NCI-H146 treated with DMSO at 0.1 percent for 48 hours (cell line): ENCODE measurements around the gene GCNT1.
A peak's percentile ranks its signal among the peaks of the same experiment; 100 is the strongest.
"Not testable (repeated sequence)": the region's sequence is repeated elsewhere in the genome, so short reads cannot be mapped to it uniquely, and the experiment has no call there.

Experiments
- DNase-seq: peaks from one replicate; lab custom pipeline; 2025; ENCODE audit not compliant: unreplicated experiment; lab: John Stamatoyannopoulos, UW

Gene GCNT1

DNA sequence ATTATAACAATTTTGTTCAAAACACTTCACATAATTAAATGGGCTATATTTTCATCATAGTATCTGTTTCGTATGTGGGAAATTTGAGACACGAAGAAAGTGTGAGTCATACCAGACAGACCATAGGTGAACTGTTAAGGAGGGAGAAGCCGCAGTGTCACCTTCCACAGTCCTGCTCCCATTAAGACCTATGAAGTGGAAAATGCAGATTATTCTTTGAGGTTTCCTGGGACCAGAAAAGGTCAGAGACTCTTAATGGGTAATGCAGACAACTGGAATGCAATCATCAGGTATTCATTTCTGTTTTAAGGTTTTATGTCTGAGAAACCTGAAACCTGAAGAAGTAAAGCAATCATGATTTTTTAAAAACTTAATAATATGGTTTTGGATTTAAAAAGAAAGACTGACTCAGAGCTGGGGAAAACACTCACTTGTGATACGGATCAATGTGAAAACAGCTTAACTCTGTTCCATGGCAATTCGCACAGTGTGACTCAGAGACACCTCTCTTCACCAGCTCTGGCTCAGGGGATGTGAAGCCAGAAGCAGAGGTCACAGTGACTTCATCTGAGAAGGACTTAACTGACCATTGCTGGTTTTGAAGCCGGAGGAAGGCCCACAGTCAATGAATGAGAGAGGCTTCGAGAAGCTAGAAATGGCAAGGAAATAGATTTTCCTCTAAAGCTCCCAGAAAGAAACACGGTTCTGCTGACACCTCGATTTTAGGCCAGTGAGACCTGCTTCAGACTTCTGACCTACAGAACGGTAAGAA, 17.2 kb upstream of the GCNT1 start:
- no peak for DNase-seq

DNA sequence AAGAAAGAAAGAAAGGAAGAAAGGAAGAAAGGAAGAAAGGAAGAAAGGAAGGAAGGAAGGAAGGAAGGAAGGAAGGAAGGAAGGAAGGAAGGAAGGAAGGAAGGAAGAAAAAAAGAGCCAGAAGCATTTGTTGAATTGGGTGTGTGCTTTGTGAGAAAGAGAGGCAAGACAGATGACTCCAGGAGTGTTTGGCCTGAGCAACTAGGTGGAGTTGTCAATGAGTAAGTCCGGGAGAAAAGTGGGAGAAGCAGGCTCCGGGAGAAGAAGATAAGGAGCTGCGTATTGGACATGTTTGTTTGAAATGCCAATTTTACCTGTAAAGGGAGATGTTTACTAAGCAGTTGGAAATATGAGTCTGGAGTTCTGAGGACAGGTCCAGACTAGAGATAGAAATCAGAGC, 15.1 kb upstream of the GCNT1 start:
- no peak for DNase-seq

DNA sequence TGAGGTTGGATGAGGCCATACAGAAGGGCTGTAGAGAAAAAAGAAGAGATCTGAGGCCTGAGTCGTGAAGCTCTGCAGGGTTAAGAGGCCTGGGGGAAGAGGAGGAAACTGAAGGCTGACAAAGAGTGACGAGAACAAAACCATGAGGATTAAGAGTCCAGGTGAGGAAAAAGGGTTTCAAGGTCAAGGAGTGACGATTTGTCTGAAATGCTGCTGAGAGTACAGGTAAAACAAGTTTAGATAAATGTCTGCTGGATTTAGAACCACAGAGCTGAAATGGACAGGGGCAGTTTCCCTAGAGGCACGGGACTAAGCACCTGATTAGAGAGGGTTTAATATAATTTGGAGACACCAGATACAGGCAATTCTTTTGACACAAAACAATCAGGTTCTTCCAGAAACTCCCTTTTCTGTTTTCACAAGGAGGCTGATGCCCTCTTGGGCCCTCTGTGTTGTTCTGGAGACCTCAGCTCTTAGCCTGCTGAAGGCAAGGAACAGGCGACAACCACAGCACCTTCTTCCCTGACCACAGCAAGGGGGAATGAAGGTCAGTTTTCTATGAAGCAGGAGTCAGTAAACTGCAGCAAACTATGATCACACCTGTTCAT, 14.6 kb upstream of the GCNT1 start:
- no peak for DNase-seq

DNA sequence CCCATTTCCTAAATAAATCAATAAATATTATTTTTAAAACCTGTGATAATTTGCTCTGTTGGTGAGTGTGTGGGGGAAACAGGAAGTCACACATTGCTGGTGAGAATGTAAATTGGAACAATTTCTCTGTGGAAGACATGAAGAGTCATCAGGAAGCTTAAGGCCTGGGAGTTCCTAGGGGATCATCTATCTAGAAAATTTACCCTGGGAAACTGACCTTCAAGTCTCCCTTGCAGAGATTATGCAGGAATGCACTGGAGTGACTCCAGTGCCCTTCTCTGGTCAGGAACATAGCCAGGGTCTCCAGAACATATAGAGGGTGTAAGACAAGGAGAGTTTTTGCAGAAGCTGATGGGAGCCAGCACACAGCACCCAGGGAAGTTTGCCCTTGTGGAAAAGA, 13.0 kb upstream of the GCNT1 start:
- DNase-seq, result no peak

DNA sequence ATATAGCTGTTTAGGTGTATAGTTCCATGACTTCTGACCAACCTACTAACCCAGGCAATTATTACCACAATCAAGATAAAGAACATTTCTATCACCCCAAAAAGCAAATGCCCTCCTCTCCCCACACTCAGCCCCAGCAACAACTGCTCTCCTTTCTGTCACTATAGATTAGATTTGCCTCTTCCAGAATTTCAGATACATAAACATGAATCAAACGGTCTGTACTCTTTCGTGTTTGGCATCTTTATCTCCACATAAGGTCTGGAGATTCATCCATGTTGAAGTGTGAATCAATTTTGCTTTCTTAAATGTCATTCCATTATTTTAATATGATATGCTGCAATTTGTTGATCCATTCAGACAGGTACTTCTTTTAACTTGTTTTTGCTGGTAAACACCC, 10.5 kb upstream of the GCNT1 start:
- DNase-seq, result no peak

DNA sequence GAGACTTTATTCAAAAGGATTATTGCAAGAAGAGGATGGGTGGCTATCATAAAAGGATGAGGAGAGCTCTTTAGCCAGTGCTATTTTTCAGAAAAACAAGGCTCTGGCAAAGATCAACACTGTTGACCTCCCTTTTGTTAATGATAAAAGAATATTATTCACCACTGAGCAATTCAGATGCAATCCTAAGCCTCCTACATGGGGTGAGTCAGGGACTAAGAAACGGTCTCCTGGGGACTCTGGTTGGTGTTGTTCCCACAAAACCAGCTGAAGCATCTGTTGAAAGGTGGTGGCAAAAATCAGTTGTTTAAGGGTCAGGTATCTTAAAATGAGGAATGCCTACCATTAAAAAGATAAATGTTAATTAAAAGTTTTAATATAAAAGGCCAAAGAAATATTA, 7.7 kb upstream of the GCNT1 start:
- DNase-seq, result no peak

DNA sequence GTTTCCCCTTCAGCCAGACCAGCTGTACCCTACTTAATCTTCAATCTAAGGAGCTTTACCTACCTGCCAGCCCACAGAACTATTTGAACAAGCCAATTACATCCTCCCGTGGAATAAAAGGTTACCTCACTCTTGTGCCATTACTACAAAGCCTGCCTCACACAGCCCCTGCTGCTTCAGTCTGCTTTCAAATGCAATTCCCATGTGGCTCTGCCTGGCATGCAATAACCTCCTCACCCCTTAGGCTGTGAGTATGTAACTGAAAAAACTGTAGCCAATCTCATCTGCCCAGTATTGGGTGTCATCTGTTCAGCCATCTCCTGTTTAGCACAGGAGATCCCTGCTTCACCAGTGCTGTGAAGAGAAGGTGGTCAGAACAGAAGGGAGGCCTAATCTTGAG, 6.1 kb upstream of the GCNT1 start:
- peak; percentile 6 for DNase-seq

DNA sequence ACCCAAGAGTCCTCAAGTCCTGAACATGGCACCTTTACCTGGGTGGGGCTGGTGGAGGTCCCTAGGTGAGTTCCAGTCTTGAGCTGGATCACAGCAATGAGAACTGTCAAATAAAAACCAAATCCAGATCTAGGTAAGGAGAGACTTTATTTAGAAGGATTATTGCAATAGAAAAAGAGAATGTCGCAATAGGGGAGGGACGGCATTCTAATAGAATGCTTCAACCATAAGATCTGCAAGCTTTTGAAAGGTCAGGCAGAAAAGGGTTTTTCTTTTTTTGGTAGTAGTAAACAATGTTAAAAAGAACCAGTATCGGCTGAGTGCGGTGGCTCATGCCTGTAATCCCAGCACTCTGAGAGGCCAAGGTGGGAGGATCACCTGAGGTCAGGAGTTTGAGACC, 5.2 kb upstream of the GCNT1 start:
- DNase-seq, result no peak

DNA sequence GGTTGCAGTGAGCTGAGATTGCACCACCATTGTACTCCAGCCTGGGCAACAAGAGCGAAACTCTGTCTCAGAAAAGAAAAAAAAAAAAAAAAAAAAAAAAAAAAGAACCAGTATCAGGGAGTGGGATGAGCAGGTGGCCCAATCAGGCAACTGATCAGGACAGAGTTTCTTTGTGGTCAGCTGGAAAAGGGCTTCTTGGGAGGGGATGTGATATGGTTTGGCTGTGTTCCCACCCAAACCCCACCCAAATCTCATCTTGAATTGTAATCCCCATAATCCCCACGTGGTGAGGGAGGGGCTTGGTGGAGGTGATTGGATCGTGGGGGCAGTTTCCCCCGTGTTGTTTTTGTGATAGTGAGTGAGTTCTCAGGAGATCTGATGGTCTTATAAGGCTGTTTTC, 4.7 kb upstream of the GCNT1 start:
- DNase-seq, result no peak

DNA sequence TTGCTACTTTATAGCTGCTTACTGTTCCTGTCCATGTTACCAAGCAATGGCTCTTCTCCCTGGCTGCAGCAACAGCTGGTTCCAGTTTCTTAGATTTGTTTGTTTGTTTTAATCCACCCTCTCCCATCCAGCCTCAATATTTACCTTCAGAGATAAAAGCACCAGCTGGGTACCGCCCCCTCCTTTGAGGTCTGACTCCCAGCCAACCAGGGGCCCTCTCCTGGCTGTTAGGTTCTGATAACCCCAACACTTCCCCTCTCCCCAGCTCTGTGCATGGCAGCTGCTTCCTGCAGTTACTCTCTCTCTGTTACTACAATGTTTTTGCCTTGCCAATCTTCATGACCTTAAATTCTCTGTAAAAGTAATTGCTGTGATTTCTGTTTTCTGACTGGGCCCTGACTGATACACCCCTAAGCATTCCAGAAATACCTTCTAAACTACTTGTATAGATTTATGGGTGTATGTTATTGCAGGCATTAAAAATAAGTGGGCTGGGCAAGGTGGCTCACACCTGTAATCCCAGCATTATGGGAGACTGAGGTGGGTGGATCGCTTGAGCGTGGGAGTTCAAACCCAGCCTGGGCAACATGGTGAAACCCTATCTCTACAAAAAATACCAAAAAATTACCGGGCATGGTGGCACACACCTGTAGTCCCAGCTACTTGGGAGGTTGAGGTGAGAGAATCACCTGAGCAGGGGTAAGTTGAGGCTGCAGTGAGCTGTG, 2.6 kb upstream of the GCNT1 start:
- peak; percentile 83 for DNase-seq

DNA sequence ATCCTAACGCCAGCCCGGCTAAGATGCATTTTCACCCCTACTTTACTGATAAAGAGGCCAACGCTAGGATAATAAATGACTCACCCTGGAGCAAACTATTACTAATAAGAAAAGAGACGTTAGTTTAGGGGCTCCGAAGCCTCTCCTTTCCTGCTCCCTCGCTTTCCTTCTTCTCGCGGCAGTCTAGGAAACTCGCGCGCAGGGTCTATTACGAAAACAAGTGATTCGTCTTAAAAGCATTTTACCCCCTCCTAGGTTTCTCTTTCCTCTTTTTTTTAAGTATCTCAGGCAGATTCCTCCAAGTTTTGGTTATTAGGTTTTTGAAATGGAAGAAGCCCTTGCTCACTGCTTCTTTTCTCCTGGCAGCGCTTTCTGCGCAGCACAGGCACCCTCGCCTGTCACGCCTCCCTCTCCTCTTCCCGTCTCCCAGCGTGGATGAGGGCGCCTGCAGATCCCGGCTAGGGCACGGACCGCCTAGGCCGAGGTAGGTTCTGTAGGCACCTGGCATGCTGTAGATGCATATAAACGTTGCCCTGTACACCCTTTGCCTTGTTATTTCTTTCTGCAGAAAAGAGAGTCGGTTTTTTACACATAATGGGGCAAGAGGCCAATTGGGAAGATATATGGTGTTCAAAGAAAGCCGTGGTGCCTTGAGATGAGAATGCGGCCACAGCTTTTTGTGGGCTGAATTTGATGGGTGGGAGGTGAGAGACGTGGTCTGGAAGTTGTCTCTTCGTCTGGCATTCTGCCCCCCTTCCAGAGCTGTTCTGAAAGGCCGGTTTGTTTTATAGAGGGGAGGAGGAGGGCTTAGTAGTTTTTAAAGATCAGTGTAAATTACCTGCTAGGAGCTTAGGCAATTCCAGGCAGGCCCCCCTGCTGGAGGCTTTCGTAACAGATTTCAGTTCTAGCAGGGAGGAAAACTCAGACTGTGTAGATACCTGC, 983 bp downstream of the GCNT1 start:
- peak; percentile 17 for DNase-seq

DNA sequence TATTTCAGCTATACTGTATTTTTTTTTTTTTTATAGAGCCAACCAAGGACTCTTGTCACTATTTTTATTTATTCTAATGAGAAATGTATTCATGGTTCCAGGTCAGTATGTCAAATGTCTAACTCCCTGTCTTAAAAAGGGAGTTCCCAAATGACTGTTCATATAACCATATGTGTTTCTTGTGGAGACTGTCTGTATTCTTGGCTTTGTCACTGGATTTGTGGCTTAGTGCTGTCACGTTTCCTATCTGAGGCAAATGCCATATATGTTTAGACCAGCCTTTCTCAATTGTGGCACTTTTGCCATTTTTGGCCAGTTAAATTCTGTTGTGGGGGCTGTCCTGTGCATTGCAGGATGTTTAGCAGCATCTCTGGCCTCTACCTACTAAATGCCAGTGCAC, 3.1 kb downstream of the GCNT1 start:
- no peak for DNase-seq

DNA sequence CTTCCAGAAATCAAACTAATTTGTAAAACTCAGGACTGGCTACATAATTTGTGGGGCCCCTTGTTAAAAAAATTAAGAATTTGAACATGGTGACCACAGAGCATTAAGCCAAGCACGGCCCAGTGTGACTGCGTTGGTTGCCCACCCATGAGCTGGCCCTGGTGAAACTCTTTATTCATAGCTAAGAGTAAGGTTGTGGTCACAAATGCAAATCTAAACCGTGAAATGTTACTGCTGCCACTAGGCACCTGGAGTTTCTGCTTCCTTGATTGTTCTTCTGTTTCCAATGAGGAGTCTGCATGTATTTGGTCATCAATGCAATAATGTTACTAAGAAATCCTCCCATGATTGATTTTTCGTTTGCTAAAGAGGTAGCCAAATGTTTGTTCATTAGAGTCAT, 4.2 kb downstream of the GCNT1 start:
- no peak for DNase-seq

DNA sequence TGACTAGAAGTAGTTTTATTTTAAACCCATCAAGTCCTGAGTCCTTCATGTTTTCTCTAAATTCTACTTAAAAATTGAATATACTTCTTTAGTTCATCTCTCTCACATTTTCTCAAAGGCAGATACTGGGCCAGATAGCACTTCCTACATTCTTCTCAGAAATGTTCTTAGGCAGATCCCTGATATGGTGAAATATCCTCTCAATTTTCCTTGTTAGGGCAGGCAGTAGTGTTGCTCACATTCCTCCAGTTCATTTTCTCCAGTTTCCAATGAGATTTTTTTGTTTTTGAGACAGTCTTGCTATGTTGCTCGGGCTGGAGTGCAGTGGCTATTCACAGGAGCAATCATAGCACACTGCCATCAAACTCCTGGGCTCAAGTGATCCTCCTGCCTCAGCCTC, 5.7 kb downstream of the GCNT1 start:
- DNase-seq, result no peak

DNA sequence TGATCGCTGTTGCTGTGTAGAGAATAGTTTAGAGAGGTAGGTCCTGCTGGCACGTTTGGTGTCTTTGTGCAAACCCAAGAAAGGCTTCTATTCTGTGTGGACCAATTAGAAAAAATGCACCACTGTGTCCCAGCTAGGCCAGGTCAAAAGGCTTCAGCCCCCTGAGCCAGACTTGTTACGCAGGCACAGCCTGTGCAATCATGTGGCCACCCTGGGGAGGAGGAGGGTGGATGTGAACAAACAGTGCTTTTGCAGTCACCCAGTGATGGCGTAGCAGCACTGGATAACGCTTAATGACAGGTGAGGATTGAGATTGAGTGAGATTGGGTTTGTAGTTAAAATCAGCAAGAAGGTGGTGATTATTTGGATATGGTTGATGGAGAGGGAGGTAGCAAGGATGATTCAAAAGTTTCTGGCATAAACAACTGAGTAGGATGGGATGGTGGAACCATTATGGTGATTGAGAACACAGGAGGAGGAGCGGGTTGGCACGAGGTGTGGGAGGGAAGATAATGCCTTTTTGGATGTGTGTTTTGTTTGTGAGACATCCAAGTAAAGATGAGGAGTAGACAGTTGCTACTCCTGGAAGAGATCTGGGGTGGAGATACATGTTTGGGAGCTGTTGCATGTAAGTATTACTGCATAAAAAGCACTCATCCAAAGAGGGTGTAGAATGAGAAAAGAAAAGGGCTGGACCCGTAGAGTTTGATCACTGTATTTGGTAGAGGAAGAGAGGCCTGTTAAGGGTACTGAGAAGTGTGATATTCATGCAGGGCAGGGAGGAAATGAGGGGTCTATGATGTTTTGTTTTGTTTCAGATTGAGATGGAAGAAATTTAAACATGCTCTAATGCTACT, 6.7 kb downstream of the GCNT1 start:
- no peak for DNase-seq

DNA sequence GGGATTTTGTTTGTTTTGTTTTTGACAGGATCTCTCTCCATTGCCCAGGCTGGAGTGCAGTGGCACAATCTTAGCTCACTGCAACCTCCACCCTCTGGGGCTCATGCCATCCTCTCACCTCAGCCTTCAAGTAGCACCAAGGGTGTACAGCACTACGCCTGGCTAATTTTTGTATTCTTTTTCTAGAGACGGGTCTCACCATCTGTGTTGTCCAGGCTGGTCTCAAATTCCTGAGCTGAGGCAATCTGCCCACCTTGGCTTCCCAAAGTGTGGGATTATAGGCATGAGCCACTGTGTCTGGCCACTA, 7.3 kb downstream of the GCNT1 start:
- DNase-seq, result no peak

DNA sequence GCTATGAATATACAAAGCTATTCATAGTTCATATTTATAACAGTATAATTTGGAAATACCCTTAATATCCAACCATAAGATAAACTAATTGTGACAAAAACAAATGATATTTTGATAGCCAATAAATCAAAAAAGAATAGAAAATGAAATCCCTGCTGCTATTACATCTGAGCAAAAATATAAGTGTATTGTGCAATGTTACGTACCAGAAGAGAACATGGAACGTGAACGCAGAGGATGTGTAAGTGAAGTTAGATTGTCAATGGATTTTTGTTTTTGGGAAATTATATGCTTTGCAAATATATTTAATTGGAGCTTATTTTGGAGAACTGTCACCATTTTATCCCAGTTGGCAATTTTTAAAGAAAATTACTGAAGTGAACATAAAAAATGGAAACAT, 15.4 kb downstream of the GCNT1 start:
- no peak for DNase-seq

DNA sequence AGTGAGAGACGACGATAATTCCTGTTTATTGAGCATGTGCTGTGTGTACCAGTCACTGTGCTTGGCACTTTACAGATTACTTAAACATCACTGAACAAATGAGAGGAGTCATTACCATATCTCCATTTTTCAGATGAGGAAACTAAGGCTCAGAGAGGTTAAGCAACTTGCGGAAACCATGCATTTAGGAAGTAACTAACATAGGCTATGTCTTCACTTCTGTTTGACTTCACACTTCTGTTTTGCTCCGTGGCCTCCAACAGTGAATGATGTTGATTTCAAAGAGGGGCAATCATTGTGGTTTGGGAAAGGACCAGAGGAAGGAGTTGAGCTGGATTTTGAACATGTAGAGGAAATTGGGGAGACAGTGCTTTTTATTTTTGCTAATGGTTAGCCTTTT, 16.7 kb downstream of the GCNT1 start:
- no peak for DNase-seq

DNA sequence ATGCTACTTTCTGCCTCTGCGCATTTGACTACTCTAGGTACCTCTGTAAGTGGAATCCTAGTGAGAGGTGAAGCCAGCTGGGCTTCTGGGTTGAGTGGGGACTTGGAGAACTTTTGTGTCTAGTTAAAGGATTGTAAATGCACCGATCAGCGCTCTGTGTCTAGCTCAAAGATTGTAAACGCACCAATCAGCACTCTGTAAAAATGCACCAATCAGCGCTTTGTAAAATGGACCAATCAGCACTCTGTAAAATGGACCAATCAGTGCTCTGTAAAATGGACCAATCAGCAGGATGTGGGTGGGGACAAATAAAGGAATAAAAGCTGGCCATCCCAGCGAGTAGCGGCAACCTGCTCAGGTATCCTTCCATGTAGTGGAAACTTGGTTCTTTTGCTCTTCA, 18.8 kb downstream of the GCNT1 start:
- DNase-seq, result not testable (repeated sequence)

DNA sequence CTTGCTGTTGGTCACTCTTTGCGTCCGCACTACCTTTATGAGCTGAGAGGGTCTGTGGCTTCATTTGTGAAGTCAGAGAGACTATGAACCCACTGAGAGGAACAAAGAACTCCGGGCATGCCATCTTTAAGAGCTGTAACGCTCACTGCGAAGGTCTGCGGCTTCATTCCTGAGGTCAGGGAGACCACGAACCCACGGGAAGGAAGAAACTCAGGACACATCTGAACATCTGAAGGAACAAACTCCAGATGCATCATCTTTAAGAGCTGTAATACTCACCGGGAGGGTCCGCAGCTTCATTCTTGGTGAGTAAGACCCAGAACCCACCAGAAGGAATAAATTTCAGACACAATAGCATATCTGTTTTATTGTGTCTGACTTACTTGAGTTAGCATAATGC, 19.2 kb downstream of the GCNT1 start:
- no peak for DNase-seq

DNA sequence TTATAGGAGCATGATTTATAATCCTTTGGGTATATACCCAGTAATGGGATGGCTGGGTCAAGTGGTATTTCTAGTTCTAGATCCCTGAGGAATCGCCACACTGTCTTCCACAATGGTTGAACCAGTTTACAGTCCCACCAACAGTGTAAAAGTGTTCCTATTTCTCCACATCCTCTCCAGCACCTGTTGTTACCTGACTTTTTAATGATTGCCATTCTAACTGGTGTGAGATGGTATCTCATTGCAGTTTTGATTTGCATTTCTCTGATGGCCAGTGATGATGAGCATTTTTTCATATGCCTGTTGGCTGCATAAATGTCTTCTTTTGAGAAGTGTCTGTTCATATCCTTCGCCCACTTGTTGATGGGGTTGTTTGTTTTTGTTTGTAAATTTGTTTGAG, 20.4 kb downstream of the GCNT1 start:
- not testable (repeated sequence) for DNase-seq
